Activated effector memory CD4-positive, alpha-beta T cell treated with Interleukin-2 at 50 U/mL for 16 hours (primary cell): ENCODE data around the gene VRK1.

Experiments used
- DNase-seq: peaks from one replicate; pipeline ENCODE4 v3.0.0-alpha.2; 2020

The VRK1 gene

GRCh38 chr14:96888593-96888992 lies 91.4 kb downstream of the VRK1 start:
- DNase-seq, result no peak

GRCh38 chr14:96889091-96889490 lies 91.9 kb downstream of the VRK1 start:
- no peak for DNase-seq

- no peak for DNase-seq
Observed at GRCh38 chr14:96893966-96894622, 96.9 kb downstream of the VRK1 start.

- no peak for DNase-seq
Observed at GRCh38 chr14:96894966-96895365, 97.8 kb downstream of the VRK1 start.

GRCh38 chr14:96895658-96896271 lies 98.6 kb downstream of the VRK1 start:
- no peak for DNase-seq

GRCh38 chr14:96897184-96897583 lies 100.0 kb downstream of the VRK1 start:
- DNase-seq, result no peak

GRCh38 chr14:96901227-96901626 lies 104.0 kb downstream of the VRK1 start:
- DNase-seq, result no peak

GRCh38 chr14:96902004-96902403 lies 104.8 kb downstream of the VRK1 start:
- DNase-seq, result no peak

- DNase-seq, result no peak
Observed at GRCh38 chr14:96903444-96904023, 106.4 kb downstream of the VRK1 start.

GRCh38 chr14:96904201-96904600 lies 107.0 kb downstream of the VRK1 start:
- DNase-seq, result no peak

- no peak for DNase-seq
Observed at GRCh38 chr14:96905065-96905464, 107.9 kb downstream of the VRK1 start.

GRCh38 chr14:96905825-96906224 lies 108.6 kb downstream of the VRK1 start:
- no peak for DNase-seq

GRCh38 chr14:96906434-96906833 lies 109.3 kb downstream of the VRK1 start:
- no peak for DNase-seq

- DNase-seq, result no peak
Observed at GRCh38 chr14:96909841-96910364, 112.7 kb downstream of the VRK1 start.

- DNase-seq, result no peak
Observed at GRCh38 chr14:96911499-96912149, 114.4 kb downstream of the VRK1 start.

- no peak for DNase-seq
Observed at GRCh38 chr14:96914571-96915128, 117.5 kb downstream of the VRK1 start.

GRCh38 chr14:96915478-96915877 lies 118.3 kb downstream of the VRK1 start:
- DNase-seq, result no peak

GRCh38 chr14:96916751-96917150 lies 119.6 kb downstream of the VRK1 start:
- no peak for DNase-seq

GRCh38 chr14:96917442-96917963 lies 120.3 kb downstream of the VRK1 start:
- DNase-seq, result no peak

GRCh38 chr14:96920023-96920422 lies 122.8 kb downstream of the VRK1 start:
- DNase-seq, result no peak

- DNase-seq, result no peak
Observed at GRCh38 chr14:96920820-96921219, 123.6 kb downstream of the VRK1 start.

- DNase-seq, result no peak
Observed at GRCh38 chr14:96922986-96923385, 125.8 kb downstream of the VRK1 start.

- no peak for DNase-seq
Observed at GRCh38 chr14:96925422-96925821, 128.2 kb downstream of the VRK1 start.
